HG03432 (cell line): Measurements from ENCODE around the gene RNF17.
A peak's percentile ranks its signal among the peaks of the same experiment; 100 is the strongest.

Experiments
- ATAC-seq: cut with Tn5 transposase; IDR thresholded peaks from one replicate; pipeline ENCODE4 v1.9.1; 2021; ENCODE audit warnings: mild to moderate bottlenecking, moderate library complexity; ENCODE audit not compliant: unreplicated experiment

The RNF17 gene

GRCh38 chr13:24763596-24764275, at the start of gene RNF17:
Gene RNF17 (plus strand): TSS chr13:24764169. CDS start chr13:24764204, 35 bp downstream.
- ATAC-seq: no peak

GRCh38 chr13:24716011-24716410, 48.0 kb upstream of the RNF17 start:
- ATAC-seq: no peak

- ATAC-seq: no peak
Observed at GRCh38 chr13:24716446-24716845, 47.5 kb upstream of the RNF17 start.

- ATAC-seq: no peak
Observed at GRCh38 chr13:24717217-24717616, 46.8 kb upstream of the RNF17 start.

- ATAC-seq: no peak
Observed at GRCh38 chr13:24718192-24718965, 45.6 kb upstream of the RNF17 start.

- no peak for ATAC-seq
Observed at GRCh38 chr13:24719139-24719538, 44.8 kb upstream of the RNF17 start.

- ATAC-seq: no peak
Observed at GRCh38 chr13:24723206-24723605, 40.8 kb upstream of the RNF17 start.

GRCh38 chr13:24724714-24725113, 39.3 kb upstream of the RNF17 start:
- ATAC-seq: no peak

- no peak for ATAC-seq
Observed at GRCh38 chr13:24725379-24725778, 38.6 kb upstream of the RNF17 start.

- ATAC-seq: peak; percentile 79
Observed at GRCh38 chr13:24727731-24728601, 36.0 kb upstream of the RNF17 start.

- ATAC-seq: peak; percentile 82
Observed at GRCh38 chr13:24730873-24731567, 32.9 kb upstream of the RNF17 start.

- no peak for ATAC-seq
Observed at GRCh38 chr13:24734950-24735349, 29.0 kb upstream of the RNF17 start.

- no peak for ATAC-seq
Observed at GRCh38 chr13:24737042-24737441, 26.9 kb upstream of the RNF17 start.

- no peak for ATAC-seq
Observed at GRCh38 chr13:24738366-24738847, 25.6 kb upstream of the RNF17 start.

- ATAC-seq: no peak
Observed at GRCh38 chr13:24740014-24740890, 23.7 kb upstream of the RNF17 start.

GRCh38 chr13:24741016-24741662, 22.8 kb upstream of the RNF17 start:
- ATAC-seq: no peak

GRCh38 chr13:24741791-24742190, 22.2 kb upstream of the RNF17 start:
- no peak for ATAC-seq

- no peak for ATAC-seq
Observed at GRCh38 chr13:24742294-24742693, 21.7 kb upstream of the RNF17 start.

- no peak for ATAC-seq
Observed at GRCh38 chr13:24742977-24743376, 21.0 kb upstream of the RNF17 start.
